ENCODE results near the gene MGAT5B.

GRCh38 chr17:76903631-76904030 is 35.4 kb downstream of the MGAT5B start:
- TF ChIP-seq POLR2A (IDR thresholded peaks at IDR 0.05) = no peak
- TF ChIP-seq, protein P1, sequence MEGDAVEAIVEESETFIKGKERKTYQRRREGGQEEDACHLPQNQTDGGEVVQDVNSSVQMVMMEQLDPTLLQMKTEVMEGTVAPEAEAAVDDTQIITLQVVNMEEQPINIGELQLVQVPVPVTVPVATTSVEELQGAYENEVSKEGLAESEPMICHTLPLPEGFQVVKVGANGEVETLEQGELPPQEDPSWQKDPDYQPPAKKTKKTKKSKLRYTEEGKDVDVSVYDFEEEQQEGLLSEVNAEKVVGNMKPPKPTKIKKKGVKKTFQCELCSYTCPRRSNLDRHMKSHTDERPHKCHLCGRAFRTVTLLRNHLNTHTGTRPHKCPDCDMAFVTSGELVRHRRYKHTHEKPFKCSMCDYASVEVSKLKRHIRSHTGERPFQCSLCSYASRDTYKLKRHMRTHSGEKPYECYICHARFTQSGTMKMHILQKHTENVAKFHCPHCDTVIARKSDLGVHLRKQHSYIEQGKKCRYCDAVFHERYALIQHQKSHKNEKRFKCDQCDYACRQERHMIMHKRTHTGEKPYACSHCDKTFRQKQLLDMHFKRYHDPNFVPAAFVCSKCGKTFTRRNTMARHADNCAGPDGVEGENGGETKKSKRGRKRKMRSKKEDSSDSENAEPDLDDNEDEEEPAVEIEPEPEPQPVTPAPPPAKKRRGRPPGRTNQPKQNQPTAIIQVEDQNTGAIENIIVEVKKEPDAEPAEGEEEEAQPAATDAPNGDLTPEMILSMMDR (IDR thresholded peaks at IDR 0.05) = no peak
